Stomach (tissue), 9 donors: ENCODE measurements around the gene SLC38A6. TPM values are rescaled to one million over a fixed set of nuclear protein-coding genes. Genes with fewer than 3 reads are reported as not detected.

Source experiments
- DNase-seq, 2 donors: peaks; one replicate each; pipeline versions ENCODE4 v3.0.0 to v3.0.0-alpha.2; 2013 to 2019
- H3K27ac ChIP-seq, 5 donors: fragments of 200-600 bp in 4 of 5; sonication (generic) in 4 of 5; one replicate each; pipeline ENCODE4 v1.5.1; 2013 to 2019; ENCODE audit warnings: mild to moderate bottlenecking in 1 of 5, moderate library complexity in 1 of 5
- H3K27me3 ChIP-seq, 3 donors: fragments of 200-600 bp; sonication (generic); one replicate each; pipeline ENCODE4 v1.5.1; 2017 to 2019; ENCODE audit warnings: mixed run types in 1 of 3
- H3K36me3 ChIP-seq, 4 donors: fragments of 200-600 bp; sonication (generic); 1 replicate in 3 of 4; 2 replicates in 1 of 4; pipeline ENCODE4 v1.5.1; 2016 to 2019
- H3K4me1 ChIP-seq, 4 donors: fragments of 200-600 bp; sonication (generic); one replicate each; pipeline ENCODE4 v1.5.1; 2016 to 2019
- H3K4me3 ChIP-seq, 4 donors: fragments of 200-600 bp; sonication (generic) in 3 of 4; one replicate each; pipeline ENCODE4 v1.5.1; 2016 to 2019; ENCODE audit warnings: mild to moderate bottlenecking in 1 of 4
- H3K9me3 ChIP-seq, 4 donors: fragments of 200-600 bp; sonication (generic); one replicate each; pipeline ENCODE4 v1.5.1; 2016 to 2019
- CTCF ChIP-seq, 7 experiments: fragments of 450-650 bp in 4 of 7; fragments of 200-600 bp in 3 of 7; sonication (generic) in 3 of 7; IDR thresholded peaks; one replicate each; pipeline ENCODE4 v1.5.1; 2016 to 2019; ENCODE audit warnings: antibody characterized with exemption in 7 of 7, control low read depth in 2 of 7, mild to moderate bottlenecking in 1 of 7
- EP300 ChIP-seq: sonication (generic); formaldehyde crosslinking; IDR thresholded peaks from one replicate; pipeline ENCODE4 v1.6.1; 2017; ENCODE audit warnings: antibody characterized with exemption
- POLR2A ChIP-seq, 4 donors: fragments of 450-650 bp; IDR thresholded peaks; one replicate each; pipeline ENCODE4 v1.6.1; 2016; ENCODE audit warnings: antibody characterized with exemption in 4 of 4, control low read depth in 2 of 4, mild to moderate bottlenecking in 1 of 4, moderate library complexity in 1 of 4
- POLR2AphosphoS5 ChIP-seq, 3 donors: sonication (generic); formaldehyde crosslinking; IDR thresholded peaks; one replicate each; pipeline ENCODE4 v1.6.1; 2016; ENCODE audit warnings: antibody characterized with exemption in 3 of 3
- WGBS, 5 donors: extraction: QIAGEN DNeasy Blood & Tissue Kit in 3 of 5; methylation state at CpG; one replicate each; pipeline versions ENCODE4 v1.1.5 to v1.1.7; 2013 to 2018; 5-methylcytosine and 5-hydroxymethylcytosine counted together
- intact Hi-C: fragments of 100-400 bp; cut with DNase I; formaldehyde crosslinking; loops from one replicate; pipeline ENCODE4 v1.15.1; 2023; ENCODE audit warnings: low total_unique reads
- polyA plus RNA-seq, 3 donors: library from polyadenylated mRNA; stranded (reverse); fragments of 200-250 nt; gene quantifications; one replicate each; pipeline ENCODE4 v1.2.3, GENCODE V29; 2013
- total RNA-seq, 5 donors: library from RNA; depleted of rRNA; stranded (reverse); fragments of >200 nt; gene quantifications; one replicate each; pipeline versions ENCODE4 v1.1.0 to v1.2.3, GENCODE V29; 2014 to 2016
- donor health status: healthy with polysubstance abuse.
- donor health status: Bipolar disorder and iron deficiency.
- donor health status: healthy.

The SLC38A6 gene
- total and polyA plus RNA-seq, 8 donors: 2.9 to 45.9 (median 7.6) TPM; not detected in 1

- H3K36me3 ChIP-seq: no peaks in the 10 kb centered on the region
- WGBS, 5 donors: 66 to 89% (median 70%) methylated on average over 2 of the region's 2 CpGs
- TF ChIP-seq EP300: no peak
- no peak for TF ChIP-seq POLR2AphosphoS5 (IDR thresholded peaks at IDR 0.05)
- no peaks in the 10 kb centered on the region for H3K9me3 ChIP-seq
- intact Hi-C loops: loop anchor here (10.0 kb wide), 1 partner anchor 402 kb away; no protein-coding TSS in a partner anchor
- H3K27ac ChIP-seq: no peak overlapping the region
- H3K27me3 ChIP-seq: no peaks in the 10 kb centered on the region
- no peaks in the 10 kb centered on the region for H3K4me1 ChIP-seq
- no peak for DNase-seq
- H3K4me3 ChIP-seq: no peak overlapping the region
Observed at GRCh38 chr14:61026526-61026925, 45.5 kb downstream of the SLC38A6 start.

- Histone ChIP-seq H3K4me3 (no peak overlapping the region), H3K27me3 (no peaks in the 10 kb centered on the region), H3K36me3 (no peaks in the 10 kb centered on the region), H3K4me1 (no peaks in the 10 kb centered on the region), H3K27ac (no peak overlapping the region), H3K9me3 (no peaks in the 10 kb centered on the region)
- TF ChIP-seq CTCF (IDR thresholded peaks at IDR 0.05) (no peak), EP300 (no peak)
- intact Hi-C loops: no loop called here
- no peak for DNase-seq
Observed at GRCh38 chr14:61031026-61031425, 50.0 kb downstream of the SLC38A6 start.

GRCh38 chr14:61033054-61033453 lies 52.0 kb downstream of the SLC38A6 start:
- Histone ChIP-seq H3K9me3 (no peaks in the 10 kb centered on the region), H3K4me1 (no peaks in the 10 kb centered on the region), H3K27me3 (no peaks in the 10 kb centered on the region), H3K4me3 (no peak overlapping the region), H3K36me3 (no peaks in the 10 kb centered on the region), H3K27ac (no peak overlapping the region)
- WGBS, 5 donors: 91 to 96% (median 94%) methylated on average over 3 of the region's 3 CpGs
- no peak for DNase-seq
- TF ChIP-seq CTCF (IDR thresholded peaks at IDR 0.05): no peak
- no peak for TF ChIP-seq POLR2A (IDR thresholded peaks at IDR 0.05)
- no peak for TF ChIP-seq EP300
- TF ChIP-seq POLR2AphosphoS5 (IDR thresholded peaks at IDR 0.05): no peak
- intact Hi-C loops: no loop called here

GRCh38 chr14:61033855-61034254 lies 52.8 kb downstream of the SLC38A6 start:
- intact Hi-C loops: no loop called here
- Histone ChIP-seq H3K27me3 (no peaks in the 10 kb centered on the region), H3K36me3 (no peaks in the 10 kb centered on the region), H3K4me3 (no peak overlapping the region), H3K9me3 (no peaks in the 10 kb centered on the region), H3K4me1 (no peaks in the 10 kb centered on the region), H3K27ac (no peak overlapping the region)
- no peak for DNase-seq
- TF ChIP-seq POLR2AphosphoS5 (IDR thresholded peaks at IDR 0.05) (no peak), POLR2A (IDR thresholded peaks at IDR 0.05) (no peak), CTCF (IDR thresholded peaks at IDR 0.05) (no peak), EP300 (no peak)

GRCh38 chr14:61034416-61035120 lies 53.5 kb downstream of the SLC38A6 start:
- Histone ChIP-seq H3K9me3 (no peaks in the 10 kb centered on the region), H3K4me1 (no peaks in the 10 kb centered on the region), H3K36me3 (no peaks in the 10 kb centered on the region), H3K27ac (no peak overlapping the region), H3K4me3 (no peak overlapping the region), H3K27me3 (no peaks in the 10 kb centered on the region)
- TF ChIP-seq CTCF (IDR thresholded peaks at IDR 0.05) (no peak), POLR2A (IDR thresholded peaks at IDR 0.05) (no peak), EP300 (no peak), POLR2AphosphoS5 (IDR thresholded peaks at IDR 0.05) (no peak)
- WGBS, 5 donors: 60 to 75% (median 70%) methylated on average over 4 of the region's 4 CpGs
- DNase-seq: peak in 1 of 2 donors; percentile 9
- intact Hi-C loops: no loop called here
